GDM1 (cell line): ENCODE data around the gene HS3ST6.
A peak's percentile ranks its signal among the peaks of the same experiment; 100 is the strongest.
"Not testable (repeated sequence)": the region's sequence is repeated elsewhere in the genome, so short reads cannot be mapped to it uniquely, and the experiment has no call there.

Experiments
- DNase-seq: peaks from one replicate; lab custom pipeline; 2025; lab: John Stamatoyannopoulos, UW

HS3ST6 gene

DNA sequence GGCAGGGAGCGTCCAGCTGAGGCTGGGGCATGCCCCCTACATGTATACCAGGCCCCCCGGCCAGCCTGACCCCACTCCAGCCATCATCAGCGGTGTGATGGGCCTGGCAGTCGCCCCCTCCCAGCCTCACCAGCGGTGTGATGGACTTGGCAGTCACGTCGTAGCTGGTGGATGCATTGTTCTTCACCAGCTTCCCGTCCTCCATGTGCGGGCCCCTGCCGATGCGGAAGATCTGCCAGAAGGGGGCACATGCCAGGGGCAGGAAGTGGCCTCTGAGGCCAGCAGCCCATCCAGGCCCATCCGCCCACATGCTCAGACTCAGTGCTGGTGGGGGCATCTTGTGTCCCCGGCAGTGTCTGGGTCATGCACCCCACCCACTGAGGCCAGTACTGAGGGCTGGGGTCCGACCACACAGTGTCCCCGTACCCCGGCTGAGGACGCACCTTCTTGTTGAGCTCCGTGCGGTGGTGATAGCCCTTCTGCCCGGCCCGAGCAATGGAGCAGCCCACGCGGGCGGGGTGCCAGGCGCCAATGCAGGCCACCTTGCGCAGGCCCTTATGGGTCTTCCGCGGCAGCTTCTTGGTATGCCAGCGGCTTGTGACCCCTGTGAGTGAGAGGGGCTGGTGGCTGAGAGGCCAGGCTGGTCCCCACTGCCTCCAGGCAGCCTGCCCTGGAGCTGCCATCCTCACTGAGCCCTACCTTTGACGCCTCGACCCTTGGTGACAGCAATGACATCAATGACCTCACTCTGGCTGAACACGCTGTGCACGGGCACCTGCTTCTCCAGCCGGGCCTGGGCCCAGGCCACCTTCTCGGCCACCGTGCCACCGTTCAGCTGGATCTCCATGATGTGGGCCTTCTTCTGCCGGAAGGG, 28.5 kb upstream of the HS3ST6 start:
- no peak for DNase-seq

DNA sequence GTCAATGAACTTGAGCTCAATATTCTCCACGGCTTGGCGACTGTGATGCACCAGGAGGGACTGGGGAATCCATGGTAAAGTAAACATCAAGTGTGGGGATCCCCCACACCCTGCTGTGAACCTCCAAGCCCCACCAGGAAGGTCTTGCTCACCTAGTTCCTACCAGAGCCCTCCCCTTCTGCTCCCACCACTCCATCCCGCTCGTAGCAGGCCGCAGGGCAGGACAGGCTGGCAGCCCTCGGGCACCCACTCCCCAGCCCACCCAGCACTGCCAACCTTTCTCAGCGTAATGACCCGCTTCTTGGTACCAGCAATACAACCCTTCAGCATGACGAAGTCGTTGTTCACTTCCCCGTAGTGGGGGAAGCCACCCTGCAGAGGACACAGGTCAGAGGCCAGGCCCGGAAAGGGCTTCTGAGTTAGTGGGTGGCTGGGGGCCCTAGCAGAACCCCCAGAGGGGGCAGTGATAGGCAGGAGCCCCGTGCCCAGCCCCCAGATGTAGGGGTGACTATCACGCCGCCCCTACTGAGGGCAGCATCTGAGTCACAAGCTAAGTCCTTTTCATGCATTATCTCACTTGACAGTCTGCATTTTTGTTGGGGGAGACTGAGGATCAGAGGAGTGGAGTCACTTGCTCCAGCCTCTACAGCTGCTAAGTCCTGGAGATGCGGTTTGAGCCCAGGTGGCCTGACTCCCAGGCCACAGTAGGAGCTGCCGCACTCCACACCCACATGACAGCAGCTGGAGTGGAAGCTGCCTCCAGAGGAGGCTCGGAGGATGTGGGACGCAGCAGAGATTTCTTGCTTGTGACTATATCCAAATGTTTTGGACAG, 27.6 kb upstream of the HS3ST6 start:
- no peak for DNase-seq

- no peak for DNase-seq
Measured at GRCh38 chr16:1944612-1945199, 26.5 kb upstream of the HS3ST6 start.

DNA sequence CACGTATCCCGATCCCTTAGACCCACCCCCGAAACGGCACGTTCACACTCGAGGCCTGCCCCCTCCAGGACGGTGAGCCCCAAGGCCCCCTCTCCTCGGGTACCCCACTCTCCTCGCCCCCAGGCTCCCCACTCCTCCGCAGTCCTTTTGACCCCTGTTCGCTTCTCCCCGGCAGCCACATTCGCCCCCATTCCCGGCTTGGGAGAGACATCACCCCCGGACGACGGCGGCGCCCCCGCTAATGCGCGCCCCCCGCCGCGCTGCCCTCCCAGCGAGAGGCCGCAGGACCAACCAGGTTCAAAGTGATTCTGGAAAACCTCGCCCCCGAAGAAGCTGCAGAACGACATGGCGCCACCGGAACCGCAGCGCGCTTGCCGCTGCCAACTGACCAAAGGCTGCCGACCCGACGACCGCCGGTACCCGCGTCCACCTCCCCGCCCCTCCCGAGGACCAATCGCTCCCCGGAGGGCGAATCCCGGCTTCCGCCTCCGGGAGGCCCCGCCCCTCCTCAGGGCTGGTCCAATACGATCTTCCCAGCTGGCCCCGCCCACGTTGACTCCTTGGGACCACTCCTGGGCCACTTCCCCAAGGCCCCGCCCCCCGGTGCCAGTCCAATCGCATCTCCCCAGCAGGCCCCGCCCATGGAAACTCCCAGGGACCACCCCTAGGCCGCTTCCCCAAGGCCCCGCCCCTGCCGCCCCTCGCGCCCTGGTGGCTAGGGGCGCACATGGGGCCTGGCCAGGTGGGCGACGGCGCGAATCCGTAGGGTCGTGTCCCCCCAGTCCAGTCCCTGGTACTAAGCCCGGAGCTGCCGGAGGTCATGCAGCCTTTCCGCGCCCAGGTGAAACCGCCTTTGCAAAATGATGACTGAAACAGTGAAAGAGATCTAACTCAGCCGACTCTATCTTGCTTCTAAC, 24.9 kb upstream of the HS3ST6 start, which contains the start of gene MSRB1:
Gene MSRB1 (minus strand): TSS at position 390 of the 917 bp plus-strand sequence. CDS start 43 bp downstream, at position 347.
- peak; percentile 98 for DNase-seq

GRCh38 chr16:1942047-1942809, 24.0 kb upstream of the HS3ST6 start:
- DNase-seq: no peak

- DNase-seq: no peak
Measured at GRCh38 chr16:1941162-1942046, 23.2 kb upstream of the HS3ST6 start.

DNA sequence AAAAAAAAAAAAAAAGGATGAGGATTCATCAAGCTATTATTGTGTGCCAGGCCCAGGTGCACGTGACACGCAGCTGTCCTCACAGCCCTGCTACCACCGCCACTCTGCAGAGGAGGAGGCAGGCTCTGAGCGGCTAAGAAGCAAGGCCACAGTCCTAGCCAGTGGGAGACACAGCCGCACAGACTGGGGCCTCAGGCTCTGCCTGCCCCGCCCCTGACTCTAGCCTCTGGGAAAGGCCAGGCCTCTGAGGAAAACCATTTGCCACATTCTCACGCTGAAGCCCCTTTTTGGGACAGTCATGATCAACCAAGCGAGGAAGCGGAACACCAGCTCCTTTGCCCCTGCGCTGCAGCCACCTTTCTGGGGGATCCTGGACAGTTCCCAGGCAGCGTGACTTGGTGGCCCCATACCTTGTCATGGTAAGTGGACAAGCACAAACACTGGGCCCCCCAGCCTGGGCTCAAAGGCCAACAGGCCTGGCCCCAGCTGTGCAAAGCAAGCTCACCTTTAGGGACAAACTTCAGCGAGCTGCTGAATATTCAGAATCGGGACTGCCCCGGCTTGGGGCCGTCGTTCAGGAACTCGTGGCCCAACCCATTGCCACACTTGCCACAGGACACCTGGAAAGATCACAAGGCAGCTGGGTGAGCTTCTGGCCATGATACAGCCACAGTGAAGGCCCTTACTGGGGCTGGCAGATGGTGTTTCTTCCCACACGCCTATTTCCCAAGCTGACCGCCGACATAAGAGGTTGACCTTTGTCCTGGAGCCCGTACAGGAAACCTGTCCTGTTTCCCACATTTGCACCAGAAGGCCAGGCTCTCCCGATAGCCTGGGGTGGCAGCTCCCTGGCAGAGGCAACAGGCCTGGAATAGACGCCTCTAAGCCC, 22.3 kb upstream of the HS3ST6 start:
- no peak for DNase-seq

GRCh38 chr16:1939833-1940232, 21.6 kb upstream of the HS3ST6 start:
- not testable (repeated sequence) for DNase-seq

DNA sequence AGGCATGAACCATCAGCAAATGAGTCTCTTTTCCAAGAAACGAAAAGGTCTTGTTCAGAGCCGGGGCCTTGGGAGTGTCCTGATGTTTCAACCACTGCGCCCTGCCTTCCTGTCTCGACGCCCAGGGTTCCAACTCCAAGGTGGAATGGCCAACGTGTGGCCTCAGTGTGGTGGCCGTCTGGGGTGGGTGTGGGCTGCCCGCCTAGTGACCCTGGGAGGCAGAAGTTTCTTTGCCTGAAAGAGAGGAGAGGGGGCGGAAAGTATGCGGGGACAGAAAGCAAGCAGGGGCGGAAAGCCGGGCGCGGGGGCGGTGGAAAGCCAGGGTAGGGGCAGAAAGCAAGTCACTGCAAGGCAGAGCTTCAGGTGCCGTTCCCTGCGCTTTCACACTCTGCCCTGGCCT, 20.7 kb upstream of the HS3ST6 start:
- no peak for DNase-seq

DNA sequence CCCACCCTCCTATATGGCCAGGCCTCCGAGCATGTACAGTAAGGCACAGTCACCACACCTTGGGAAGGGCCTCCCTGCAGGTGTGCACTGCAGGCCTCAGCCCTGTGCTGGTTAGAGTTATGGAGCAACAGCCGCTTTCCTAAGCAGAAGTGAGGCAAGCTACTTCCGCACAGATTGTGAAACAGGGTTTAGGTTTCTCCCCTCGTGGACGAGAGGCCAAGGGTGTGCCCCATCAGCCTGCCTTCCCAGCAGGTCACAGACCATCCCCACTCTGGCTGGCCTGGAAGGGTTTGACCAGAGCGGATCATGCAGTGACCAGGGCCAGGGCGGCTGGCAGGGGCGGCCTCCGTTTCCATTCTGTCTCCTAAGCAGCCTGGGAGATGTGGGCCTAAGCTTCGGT, 20.1 kb upstream of the HS3ST6 start:
- DNase-seq: no peak

GRCh38 chr16:1936945-1937479, 18.8 kb upstream of the HS3ST6 start:
- DNase-seq: no peak

DNA sequence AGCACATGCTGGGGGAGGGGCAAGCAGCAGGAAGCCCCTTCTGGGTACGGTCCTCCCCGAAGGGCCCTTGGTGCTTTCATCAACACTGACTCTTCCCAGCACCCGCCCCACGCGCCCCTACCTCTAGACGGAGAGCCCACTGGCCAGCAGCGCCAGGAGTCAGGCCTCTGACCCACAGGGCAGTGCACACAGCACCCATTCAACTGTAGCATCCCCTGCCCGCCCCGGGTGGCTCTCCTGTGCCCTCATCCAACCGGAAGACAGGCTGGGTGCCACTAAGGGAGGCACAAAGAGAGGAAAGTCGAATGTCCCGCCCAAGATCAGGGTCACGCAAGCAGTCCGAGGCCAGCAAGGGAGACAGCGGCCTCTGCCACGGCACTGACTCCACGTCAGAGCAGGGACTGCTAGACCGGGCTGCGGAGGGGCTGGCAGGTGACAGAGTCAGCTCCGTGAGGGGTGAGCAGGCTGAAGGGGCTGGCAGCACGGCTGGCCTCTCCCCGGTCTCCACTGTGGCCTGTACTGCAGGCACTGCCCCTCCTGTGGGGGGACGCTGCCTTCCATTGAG, 15.0 kb upstream of the HS3ST6 start:
- DNase-seq: no peak

DNA sequence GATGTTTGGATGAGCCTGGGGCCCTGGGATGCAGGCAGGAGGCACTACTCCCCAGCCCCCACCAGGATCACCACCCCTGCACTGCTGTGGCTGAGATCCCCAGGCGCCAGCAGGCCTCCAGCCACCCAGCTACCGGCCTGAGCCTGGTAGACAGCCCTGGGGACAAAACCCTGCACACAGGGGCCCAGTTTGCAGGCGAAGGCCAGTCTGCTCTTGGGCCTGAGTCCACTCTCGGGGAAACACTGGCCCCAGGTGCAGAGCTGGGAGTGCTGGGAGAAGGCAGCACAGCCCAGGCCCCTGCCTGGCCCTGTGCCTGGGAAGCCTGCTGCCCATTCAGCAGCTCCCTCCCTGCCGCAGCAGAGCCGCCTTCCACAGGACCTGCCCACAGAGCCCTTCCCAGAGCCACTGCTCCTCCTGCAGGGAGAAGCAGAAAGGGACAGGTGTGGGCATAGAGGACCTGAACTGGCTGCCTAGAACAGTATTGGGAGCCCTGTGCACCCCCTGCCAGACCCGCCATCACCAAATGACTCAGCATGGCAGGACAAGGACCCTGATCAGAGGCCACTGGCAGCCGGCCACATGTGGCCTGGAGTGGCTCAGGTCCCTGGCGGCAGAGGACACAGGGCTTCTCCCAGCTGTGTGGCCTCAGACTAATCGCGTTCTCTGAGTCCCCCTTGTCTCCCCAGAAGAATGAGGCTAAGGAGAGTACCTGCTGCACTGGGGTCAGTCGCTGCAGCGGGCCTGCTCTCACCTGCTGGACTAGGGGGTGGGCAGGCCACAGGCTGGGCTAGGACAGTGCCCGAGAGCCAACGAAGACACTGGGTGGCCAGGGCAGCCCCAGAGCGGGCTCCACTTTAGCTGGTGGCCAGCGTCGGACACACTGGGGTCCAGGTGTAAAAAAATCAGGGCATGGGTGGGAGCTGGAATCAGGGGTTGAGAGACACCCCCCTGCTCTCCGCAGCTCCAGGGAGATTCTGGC, 14.1 kb upstream of the HS3ST6 start:
- DNase-seq: no peak

DNA sequence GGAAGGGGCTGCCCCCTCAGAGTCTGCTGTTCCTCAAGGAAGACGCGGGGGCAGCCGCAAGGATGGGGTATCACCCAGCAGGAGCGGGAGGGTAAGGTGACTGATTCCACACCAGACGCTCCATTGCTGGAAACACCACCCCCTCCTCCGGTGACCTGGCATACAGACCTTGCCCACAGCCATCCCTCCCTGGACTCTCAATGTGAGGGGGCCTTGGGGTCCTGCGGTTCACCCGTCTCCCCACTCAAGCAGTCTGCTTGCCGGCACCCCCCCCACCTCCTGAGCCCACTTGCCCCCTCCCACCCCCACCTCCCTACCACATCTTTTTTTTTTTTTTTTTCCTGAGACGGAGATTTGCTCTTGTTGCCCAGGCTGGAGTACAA, 12.1 kb upstream of the HS3ST6 start:
- DNase-seq: no peak

- peak; percentile 83 for DNase-seq
Measured at GRCh38 chr16:1929578-1930337, 11.5 kb upstream of the HS3ST6 start.

GRCh38 chr16:1929105-1929504, 10.9 kb upstream of the HS3ST6 start:
- DNase-seq: no peak
